HS-27A (cell line): ENCODE results near the gene XDH.

ENCODE experiments used
- DNase-seq: peaks from one replicate; pipeline ENCODE4 v3.0.0-alpha.2; 2012; ENCODE audit warnings: low read depth, missing footprints

Gene XDH

GRCh38 chr2:31402388-31402787, 12.2 kb downstream of the XDH start:
- DNase-seq = no peak

DNA sequence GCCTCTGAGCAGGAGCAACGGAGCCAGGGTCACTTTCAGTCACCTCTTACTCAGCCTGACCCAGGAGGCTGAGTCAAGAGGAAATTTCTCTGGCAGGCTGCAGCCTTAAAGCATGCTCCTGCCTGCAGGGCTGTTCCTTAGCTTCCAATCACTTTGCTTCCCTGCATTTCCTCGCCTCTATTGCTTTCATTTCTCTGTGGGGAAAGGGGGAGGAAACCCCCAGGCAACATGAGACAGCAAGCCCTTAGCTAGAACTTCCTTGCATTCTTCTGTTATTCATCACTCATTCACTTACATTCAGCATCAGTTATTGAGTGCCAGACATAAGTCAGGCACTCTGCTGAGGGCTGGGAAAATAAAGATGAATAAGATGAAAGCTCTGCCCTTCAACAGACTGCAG, 13.0 kb downstream of the XDH start:
- peak; percentile 75 for DNase-seq

GRCh38 chr2:31398881-31399280, 15.7 kb downstream of the XDH start:
- DNase-seq = no peak

GRCh38 chr2:31397094-31397493, 17.4 kb downstream of the XDH start:
- DNase-seq = no peak

DNA sequence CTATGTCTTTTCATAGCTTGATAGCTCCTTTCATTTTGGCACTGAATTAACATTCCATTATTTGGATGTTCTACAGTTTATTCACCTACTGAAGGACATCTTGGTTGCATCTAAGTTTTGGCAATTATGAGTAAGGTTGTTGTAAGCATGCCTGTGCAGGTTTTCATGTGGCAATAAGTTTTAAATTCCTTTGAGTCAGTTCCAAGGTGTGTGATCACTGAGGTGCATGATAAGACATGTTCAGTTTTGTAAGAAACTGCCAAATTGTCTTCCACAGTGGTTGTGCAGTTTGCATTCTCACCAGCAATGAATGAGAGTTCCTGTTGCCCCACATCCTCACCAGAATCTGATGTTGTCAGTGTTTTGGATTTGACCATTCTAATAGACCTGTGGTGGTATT, 24.2 kb downstream of the XDH start:
- DNase-seq = no peak

GRCh38 chr2:31388736-31389135, 25.8 kb downstream of the XDH start:
- DNase-seq = no peak

DNA sequence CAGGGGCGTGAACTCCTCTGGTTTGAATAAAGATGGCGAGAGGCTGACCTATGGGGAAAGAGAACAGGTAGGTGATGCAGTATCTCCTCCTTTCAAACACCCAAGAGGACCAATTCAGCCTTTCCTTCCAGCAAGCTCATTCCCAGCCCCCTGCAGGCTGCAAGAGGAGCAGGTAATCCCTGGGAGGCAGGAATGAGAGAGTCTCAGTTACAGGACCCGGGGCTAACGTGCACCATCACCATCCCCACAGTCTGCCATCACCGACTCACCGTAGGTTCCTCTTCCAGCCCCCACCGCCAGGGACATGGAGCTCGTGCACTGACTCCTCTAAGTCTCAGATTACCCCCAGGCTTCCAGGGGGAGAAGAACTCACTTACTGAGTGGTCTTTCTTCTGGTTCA, 26.7 kb downstream of the XDH start:
- DNase-seq = no peak

DNA sequence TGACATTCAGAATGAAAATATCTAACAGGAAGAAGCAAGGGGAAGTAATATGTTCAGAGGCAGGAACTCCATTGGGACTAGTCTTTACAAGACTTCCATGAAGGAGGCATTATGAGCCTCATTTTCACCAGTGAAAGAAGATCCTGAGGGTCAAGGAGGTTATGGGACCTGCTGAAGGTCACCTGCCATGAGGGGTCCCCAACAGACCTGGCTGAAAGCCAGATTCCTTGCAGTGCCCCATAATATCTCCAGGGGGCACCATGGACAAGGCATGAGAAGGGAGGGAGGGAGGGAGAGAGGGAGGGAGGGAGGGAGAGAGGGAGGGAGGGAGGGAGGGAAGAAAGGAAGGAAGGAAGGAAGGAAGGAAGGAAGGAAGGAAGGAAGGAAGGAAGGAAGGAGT, 27.9 kb downstream of the XDH start:
- DNase-seq = no peak

GRCh38 chr2:31386172-31386571, 28.4 kb downstream of the XDH start:
- DNase-seq = no peak

- DNase-seq = peak; percentile 63
Observed at GRCh38 chr2:31384771-31385276, 29.7 kb downstream of the XDH start.

GRCh38 chr2:31384351-31384750, 30.2 kb downstream of the XDH start:
- DNase-seq = peak; percentile 62

- DNase-seq = no peak
Observed at GRCh38 chr2:31383471-31384153, 30.9 kb downstream of the XDH start.

- no peak for DNase-seq
Observed at GRCh38 chr2:31382452-31383120, 32.0 kb downstream of the XDH start.

- no peak for DNase-seq
Observed at GRCh38 chr2:31381601-31382000, 32.9 kb downstream of the XDH start.

GRCh38 chr2:31380243-31380642, 34.3 kb downstream of the XDH start:
- DNase-seq = no peak

- no peak for DNase-seq
Observed at GRCh38 chr2:31379747-31380146, 34.8 kb downstream of the XDH start.

DNA sequence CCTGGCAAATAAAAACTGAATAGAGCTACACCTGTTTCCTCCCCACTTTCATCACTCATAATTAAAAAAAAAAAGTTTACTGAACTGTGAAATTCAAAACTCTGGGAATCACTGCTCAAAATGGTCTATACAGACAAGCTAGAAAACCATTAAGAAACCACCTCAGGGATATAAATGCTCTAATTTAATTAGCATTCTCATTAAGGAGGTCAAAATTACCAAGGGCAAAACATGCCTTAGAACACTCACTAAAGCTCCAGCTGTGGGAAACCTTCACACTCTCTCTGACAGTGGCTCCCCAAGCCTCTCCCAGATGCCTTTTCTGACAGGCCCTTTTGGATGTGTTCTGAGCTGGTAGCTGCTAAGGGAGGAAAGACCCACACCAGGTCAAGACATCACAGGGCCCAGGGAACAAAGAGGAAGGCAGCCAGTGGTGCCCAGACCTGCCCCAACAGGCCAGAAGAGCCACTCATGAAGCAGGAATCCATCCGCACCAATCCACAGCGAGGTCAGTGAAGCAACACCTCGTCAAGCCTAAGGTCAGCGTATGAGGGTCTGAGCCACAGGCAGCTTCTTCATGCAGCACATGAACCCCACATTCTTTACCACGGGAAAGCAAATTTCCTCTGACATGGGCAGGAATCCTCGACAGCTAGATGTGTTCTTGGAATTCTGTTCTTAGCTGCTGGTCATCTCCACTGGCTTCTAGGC, 35.6 kb downstream of the XDH start:
- DNase-seq = no peak

- no peak for DNase-seq
Observed at GRCh38 chr2:31378389-31378788, 36.2 kb downstream of the XDH start.

DNA sequence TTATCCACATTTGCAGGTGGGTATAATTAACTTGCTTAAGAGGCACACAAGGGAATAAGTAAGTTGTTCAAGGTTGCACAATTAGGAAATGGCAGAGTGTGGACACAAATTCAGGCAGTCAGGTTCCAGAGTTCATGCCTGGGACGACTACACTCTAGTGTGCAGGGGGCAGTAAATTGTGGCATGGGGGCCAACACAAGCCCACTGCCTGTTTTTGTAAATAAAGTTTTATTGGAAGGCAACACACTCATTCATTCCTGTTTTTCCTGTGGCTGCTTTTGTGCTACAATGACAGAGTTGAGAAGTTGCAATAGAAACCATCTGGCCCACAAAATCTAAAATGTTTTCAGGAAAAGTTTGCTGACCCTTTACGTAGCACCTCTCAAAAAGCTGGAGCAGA, 41.4 kb downstream of the XDH start:
- no peak for DNase-seq

DNA sequence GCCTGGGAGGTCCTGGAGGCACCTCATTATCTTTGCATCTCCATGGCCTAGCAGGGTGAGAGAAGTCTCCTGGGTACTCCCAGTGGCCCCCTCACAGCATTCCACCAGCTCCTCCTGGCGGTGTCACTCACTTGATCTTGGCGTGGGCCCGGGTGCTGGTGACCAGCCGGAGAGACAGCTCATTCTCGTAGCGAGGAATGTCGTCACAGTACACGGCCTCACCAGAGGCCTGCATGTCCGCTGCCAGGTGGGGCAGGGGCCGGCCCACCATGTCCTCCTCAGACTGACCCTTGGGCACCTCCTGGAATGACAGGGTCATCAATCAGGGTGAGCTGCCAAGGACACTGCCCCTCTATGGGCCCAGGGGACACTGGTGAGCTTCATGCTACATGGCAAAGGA, 42.4 kb downstream of the XDH start:
- DNase-seq = no peak

DNA sequence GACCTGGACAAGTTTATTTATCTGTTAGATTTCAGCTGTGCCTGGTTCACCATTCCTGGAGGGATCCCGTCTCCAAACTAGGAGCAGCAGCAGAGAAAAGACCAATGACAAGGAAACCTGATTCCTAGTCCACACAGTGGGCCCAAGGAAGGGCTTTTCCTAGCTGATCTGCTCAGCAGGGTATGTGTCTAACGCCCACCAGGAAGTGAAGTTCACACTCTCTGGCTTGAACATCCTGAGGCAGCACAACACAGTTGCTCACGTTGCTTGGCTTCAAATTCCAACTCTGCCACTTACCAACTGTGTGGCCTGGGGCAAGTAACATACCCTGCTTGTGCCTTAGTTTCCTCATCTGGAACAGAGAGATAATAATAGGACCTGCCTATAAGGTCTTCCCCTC, 42.9 kb downstream of the XDH start:
- DNase-seq = no peak

GRCh38 chr2:31366733-31367132, 47.8 kb downstream of the XDH start:
- no peak for DNase-seq

GRCh38 chr2:31365834-31366505, 48.6 kb downstream of the XDH start:
- DNase-seq = no peak
